Measurements from ENCODE around the gene PTH. TPM values are rescaled to one million over a fixed set of nuclear protein-coding genes. Genes with fewer than 3 reads are reported as not detected.

Gene PTH
- total RNA-seq, 1 experiment from 2014 or later = not detected

GRCh38 chr11:13503393-13503792 is 7.6 kb upstream of the PTH start:
- no peaks in the 10 kb centered on the region for H3K4me1 Mint-ChIP-seq
- WGBS (ENCODE audit: extremely low coverage, insufficient read length, low lambda C conversion rate) = no CpG with 5 or more reads among the region's 1 CpG
- no peaks in the 10 kb centered on the region for H3K36me3 Mint-ChIP-seq (ENCODE audit: insufficient read depth in 1 of 3, low read depth in 3 of 3)
- Histone ChIP-seq H4K20me1 (ENCODE audit: control insufficient read depth, insufficient read depth, insufficient read length) (no peaks in the 10 kb centered on the region), H2BK15ac (ENCODE audit: low read depth, low read length) (no peak overlapping the region), H2BK120ac (ENCODE audit: low read depth, low read length, poor library complexity, severe bottlenecking) (no peak overlapping the region), H2BK12ac (ENCODE audit: insufficient read length, low read depth, low read length) (no peak overlapping the region), H2AK5ac (ENCODE audit: insufficient read length, low read length) (no peak overlapping the region), H2BK20ac (ENCODE audit: low read depth, low read length, poor library complexity, severe bottlenecking) (no peak overlapping the region), H3K4me1 (ENCODE audit: insufficient read depth, low read length) (no peaks in the 10 kb centered on the region), H3K23me2 (ENCODE audit: insufficient read length, low read depth, low read length, poor library complexity, severe bottlenecking) (no peaks in the 10 kb centered on the region), H4K8ac (replicated peaks; ENCODE audit: insufficient read length, low read depth, low read length) (no peak overlapping the region), H3K9ac (ENCODE audit: extremely low read depth, insufficient read length, low read length) (no peak overlapping the region), H2BK5ac (ENCODE audit: insufficient read length, low read length) (no peak overlapping the region), H3K9me3 (ENCODE audit: control insufficient read depth, low read depth, low read length) (no peaks in the 10 kb centered on the region), H3K4ac (ENCODE audit: low read depth, low read length) (no peak overlapping the region), H2AFZ (ENCODE audit: low read length) (no peak overlapping the region), H4K5ac (ENCODE audit: insufficient read length, low read depth, low read length) (no peak overlapping the region), H3K14ac (ENCODE audit: insufficient read depth, low read length) (no peak overlapping the region), H3K27me3 (ENCODE audit: insufficient read depth, low read length) (no peaks in the 10 kb centered on the region), H4K91ac (ENCODE audit: insufficient read length, low read depth, low read length) (no peak overlapping the region), H3T11ph (ENCODE audit: low read length) (no peak overlapping the region), H3K79me2 (ENCODE audit: insufficient read depth, low read length) (no peaks in the 10 kb centered on the region), H3K27ac (ENCODE audit: insufficient read length, low read depth, low read length) (no peak overlapping the region), H3K79me1 (ENCODE audit: insufficient read depth, low read depth, low read length, poor library complexity, severe bottlenecking) (no peaks in the 10 kb centered on the region), H3K23ac (ENCODE audit: insufficient read length, low read depth, low read length) (no peak overlapping the region), H3K56ac (ENCODE audit: insufficient read length, low read depth, low read length) (no peak overlapping the region), H3K18ac (ENCODE audit: insufficient read length, low read depth, low read length) (no peak overlapping the region), H3K4me2 (ENCODE audit: insufficient read depth, insufficient read length, low read length) (no peak overlapping the region)
- TF ChIP-seq CTCF (conservative IDR thresholded peaks at IDR 0.05) = no peak
- no peak for DNase-seq
- H3K27ac Mint-ChIP-seq = no peak overlapping the region
- no peaks in the 10 kb centered on the region for H3K9me3 Mint-ChIP-seq
- H3K4me3 Mint-ChIP-seq = no peak overlapping the region
- H3K27me3 Mint-ChIP-seq (ENCODE audit: low read depth) = no peaks in the 10 kb centered on the region; the same call in 1 of the 2 replicates
